ENCODE measurements around the gene SLIT1.

SLIT1 gene

DNA sequence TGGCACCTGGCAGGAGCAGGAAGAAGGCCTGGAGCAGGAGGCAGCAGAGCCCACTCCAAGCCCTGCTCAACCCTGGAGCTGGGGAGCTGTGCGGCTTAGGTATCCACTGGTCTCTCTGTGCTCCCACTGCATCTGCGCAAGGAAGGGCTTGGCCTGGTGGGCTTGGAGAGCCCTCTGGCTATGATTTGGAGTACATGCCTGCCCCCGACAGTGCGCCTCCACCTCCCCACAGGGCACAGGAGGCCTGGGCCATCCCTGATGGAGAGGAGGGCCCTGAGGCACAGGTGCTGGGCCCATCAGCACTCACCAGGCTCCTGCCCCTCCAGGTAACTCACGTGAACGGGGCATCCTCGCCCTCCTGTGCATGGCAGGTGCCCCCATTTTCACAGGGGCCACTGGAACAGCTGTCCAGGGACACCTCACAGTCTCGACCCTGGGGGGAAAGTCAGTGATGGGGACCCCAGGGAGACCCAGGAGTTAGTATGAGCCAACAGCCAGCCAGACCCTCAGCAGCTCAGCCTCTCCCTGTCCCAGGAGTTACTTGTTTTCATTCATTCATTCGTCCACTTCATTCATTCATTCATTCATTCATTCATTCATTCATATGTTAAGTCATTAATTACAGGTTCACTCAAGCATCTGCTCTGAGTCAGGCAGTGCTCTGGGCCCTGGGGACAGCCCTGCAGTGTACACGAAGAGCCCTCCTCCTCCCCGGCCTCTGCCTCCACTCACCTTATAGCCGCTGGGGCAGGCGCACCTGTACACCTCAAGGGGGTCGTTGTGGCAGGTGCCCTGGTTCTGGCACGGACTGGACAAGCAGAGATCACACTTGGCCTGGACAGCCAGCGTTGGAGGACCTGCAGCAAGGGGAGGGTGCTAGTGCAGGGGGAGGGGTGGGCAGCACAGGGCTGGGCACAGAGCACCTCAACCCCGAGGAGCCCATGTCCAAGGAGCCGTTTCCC lies 167.2 kb downstream of the SLIT1 start:
- no peak for DNase-seq

GRCh38 chr10:97017474-97017903 lies 168.3 kb downstream of the SLIT1 start:
- no peak for DNase-seq

DNA sequence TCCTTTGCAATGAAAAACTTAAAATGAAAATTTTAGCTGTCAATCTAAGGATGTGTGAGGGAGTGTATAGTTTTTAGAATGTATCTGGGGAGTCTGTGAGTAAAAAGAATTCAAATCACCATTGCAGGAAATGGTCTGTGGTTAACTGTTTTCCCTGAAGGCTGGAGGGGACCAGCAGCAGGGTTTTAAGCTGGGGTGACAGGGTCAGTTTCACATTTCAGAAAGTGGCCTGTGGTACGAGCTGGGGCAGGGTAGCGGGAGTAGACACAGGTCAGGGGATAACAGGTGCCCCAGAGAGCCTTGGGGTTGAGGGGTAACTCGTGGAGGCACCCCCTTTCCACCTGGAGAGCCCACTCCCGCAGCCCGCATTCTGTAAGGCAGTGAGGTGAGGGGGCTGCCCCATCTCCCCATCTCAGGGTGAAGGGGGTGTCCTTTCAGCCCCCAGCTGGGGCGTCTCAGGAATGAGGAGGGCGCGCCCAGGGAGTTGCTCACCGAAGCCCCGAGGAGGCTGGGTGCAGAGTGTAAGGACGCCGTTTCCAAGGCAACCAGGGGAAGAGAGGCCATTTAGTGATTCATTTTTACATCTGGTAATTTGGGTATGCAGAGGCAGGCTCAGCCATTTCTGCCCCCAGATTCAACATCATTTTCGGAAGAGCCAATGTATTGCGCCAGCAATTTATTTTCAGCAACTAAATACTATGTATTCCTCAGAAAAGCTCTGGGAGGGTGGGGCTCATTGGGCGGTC lies 168.9 kb downstream of the SLIT1 start:
- no peak for DNase-seq

GRCh38 chr10:97015240-97015639 lies 170.5 kb downstream of the SLIT1 start:
- no peak for DNase-seq

DNA sequence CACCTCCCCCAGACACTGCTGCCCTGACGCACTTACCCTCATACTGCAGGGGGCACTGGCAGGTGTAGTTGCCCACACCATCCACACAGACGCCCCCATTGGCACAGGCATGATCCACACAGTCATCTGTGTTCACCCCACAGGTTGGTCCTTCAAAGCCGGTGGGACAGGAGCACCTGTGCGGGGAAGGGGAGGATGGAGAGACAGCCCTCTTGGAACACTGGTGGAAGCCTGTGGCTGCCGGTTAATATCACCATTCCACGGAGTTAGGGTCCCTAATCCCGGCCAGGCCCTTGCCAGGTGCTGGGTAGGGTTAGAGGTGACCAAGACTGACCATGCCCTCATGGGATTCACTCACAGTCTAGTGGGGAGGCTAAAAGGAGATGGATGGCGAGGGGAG lies 171.8 kb downstream of the SLIT1 start:
- no peak for DNase-seq

DNA sequence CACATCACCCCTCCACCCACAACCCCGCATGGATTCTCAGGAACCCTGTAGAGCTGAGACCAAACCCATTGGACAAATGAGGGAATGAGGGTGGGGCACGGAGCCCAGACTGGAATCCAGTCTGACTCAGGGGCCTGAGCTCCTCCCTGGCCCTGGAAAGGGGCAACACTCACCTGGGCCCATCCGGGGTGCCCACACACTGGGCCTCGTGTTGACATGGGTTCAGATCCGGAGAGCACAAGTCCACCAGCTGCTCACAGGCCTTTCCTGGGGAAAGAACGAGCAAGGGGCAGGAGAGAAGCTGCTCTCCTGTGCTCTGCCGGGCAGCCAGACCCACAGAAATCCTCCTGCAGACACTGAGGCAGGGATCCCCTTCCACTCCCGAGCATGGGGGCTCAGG lies 172.2 kb downstream of the SLIT1 start:
- DNase-seq, result peak; percentile 6

- DNase-seq, result peak; percentile 7
Observed at GRCh38 chr10:97012470-97012869, 173.3 kb downstream of the SLIT1 start.

- DNase-seq, result no peak
Observed at GRCh38 chr10:97011397-97011796, 174.4 kb downstream of the SLIT1 start.

DNA sequence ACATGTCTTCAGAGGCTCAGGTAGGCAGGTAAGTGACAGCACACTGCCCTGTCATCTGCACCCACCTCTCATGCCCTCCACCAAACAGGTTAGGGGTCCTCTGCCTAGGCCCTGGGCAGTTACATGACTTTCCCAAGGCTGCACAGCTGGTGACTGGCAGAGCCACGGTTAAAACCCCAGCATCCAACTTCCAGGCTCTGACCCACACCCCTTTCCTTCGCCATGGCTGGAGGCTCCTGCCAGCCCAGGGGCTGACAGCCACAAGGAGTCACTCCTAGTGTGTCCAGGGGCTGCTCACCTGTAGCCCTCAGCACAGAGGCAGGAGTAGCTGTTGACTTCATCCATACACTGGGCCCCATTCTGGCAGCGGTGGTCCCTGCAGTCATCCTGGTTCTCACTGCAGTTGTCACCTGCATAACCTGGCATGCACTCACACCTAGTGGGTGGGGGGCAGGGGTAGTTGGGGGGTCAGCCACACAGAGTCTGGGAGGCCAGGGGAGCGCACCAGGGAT lies 175.0 kb downstream of the SLIT1 start:
- no peak for DNase-seq

DNA sequence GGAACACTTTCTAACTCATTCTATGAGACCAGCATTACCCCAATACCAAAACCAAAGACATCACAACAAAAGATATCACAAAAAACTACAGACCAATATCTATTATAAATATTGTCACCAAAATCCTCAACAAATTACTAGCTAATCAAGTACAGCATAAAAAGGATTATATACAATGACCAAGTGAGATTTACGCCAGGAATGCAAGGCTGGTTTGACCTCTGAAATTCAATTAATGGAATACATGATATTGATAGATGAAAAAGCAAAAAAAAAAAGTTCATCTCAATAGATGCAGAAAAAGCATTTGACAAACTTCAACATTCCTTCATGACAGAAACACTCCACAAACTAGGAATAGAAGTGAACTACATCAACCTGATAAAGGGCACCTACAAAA lies 178.3 kb downstream of the SLIT1 start:
- no peak for DNase-seq

DNA sequence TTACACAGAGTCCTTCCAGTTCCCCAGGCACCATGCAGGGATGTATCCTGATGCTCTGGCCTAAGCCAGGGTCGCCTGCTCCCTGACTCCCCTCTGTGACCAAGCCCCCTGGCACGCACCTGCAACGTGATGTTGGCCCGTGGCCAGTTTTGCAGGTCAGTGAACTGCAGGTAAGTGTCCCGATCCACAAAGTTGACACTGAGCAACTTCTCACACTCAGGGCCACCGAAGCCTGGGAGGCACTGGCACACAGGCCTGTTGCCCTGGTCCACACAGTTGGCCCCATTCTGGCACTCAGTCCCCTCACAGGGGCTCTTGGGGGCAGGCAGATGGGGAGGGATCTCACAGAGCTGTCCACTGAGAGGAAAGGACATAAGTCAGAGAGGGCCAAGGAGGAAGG lies 179.4 kb downstream of the SLIT1 start:
- no peak for DNase-seq

GRCh38 chr10:97005349-97005748 lies 180.4 kb downstream of the SLIT1 start:
- DNase-seq, result no peak

- DNase-seq, result no peak
Observed at GRCh38 chr10:97004591-97004990, 181.2 kb downstream of the SLIT1 start.

- no peak for DNase-seq
Observed at GRCh38 chr10:97003804-97004201, 182.0 kb downstream of the SLIT1 start.

DNA sequence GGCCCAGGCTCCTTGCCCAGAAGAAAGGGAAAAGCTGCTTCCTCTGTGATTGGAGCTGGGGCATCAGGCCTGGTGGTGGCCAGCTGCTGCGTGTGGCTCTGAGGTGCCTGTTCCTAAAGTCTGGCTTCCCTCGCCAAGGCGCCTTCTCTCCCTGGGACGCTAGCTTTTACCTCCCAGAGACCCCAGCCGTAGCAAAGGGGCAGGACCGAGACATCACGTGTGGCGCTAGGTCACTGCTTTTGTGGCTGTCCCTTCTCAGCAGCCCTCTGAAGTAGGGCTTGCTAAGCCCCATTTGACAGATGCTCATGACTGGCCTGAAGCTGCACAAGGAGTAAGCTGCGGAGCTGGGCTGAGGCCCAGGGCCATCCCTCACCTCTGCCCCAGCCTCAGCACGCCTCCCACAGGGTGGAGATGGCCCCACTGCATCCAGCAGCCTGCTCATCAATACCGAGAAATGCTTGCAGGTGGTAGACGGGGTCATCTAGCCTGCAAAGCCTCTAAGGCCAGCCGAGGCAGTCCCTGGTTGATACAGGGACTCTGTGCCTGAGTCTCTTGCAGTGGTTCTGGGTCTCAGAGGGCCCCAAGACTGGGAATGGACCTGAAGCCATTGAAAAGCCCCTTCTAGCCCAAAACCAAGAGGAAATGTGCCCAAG lies 182.5 kb downstream of the SLIT1 start:
- DNase-seq, result no peak

DNA sequence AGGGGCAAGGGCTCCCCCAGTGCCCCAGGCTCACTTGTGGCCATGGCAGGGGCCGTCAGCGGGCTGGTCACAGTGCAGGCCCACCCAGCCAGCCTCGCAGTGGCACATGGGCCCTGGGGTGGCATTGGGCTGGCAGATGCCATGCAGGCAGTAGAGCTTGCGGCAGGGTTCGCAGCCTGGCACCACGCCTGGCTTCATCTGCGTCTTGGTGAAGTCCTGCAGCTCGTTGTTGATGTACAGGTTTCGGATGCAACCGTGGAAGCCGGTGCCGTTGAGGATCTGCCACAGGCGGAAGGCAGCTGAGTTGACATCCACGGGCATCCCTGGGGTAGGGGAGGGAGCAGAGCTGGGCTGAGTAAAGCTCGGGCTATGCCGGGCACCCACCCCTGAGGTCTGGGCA lies 183.1 kb downstream of the SLIT1 start:
- DNase-seq, result no peak

GRCh38 chr10:97001183-97001991 lies 184.4 kb downstream of the SLIT1 start:
- DNase-seq, result no peak

- no peak for DNase-seq
Observed at GRCh38 chr10:97000487-97001182, 185.1 kb downstream of the SLIT1 start.

DNA sequence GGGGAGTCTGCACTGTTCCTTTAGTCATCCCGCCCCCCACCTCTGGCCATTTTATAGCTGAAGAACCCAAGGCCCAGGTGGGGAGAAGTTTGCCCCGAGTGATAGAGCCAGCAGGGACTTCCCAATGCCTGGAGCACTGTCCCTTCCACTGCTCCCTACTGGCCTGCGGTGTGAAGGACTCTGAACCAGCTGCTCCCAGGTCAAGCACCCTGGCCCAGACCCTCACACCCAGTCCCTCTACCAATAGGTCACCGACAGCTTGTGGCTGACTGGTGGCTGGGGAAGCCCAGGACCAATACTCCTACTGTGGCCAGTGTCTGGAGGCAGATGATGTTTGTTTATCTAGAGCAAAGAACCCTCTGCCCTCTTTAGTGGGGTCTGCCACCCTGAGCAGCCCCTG lies 185.8 kb downstream of the SLIT1 start:
- DNase-seq, result no peak

- DNase-seq, result no peak
Observed at GRCh38 chr10:96999337-96999736, 186.4 kb downstream of the SLIT1 start.

DNA sequence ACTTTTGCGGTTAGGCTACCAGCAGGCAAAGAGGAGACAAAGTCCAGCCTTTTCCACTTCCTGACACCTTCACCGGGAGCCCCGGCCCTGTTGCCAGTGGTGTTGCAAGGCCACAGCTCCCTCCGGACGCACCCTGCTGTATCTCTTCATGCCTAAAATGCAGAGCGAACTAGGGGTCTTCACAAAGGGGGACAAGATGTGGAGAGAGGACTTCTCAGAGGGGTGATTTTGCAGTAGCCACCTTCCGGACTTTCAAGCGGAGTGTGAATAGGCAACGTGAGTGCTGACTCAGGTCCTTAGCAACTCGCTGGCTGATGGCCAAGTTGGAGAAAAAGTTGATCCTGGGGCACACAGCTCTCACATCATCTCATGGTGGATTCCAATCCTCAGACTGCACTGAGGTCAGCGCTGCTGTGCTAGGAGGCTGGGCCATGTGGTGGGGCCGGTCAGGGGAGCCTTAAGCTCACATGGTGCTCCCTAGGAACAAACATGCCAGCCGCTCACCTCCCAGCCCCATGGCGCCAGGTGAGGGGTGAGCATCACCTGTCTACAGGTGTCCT lies 187.3 kb downstream of the SLIT1 start:
- DNase-seq, result no peak
